ENCODE data around the gene CACNA2D1. TPM values are rescaled to one million over a fixed set of nuclear protein-coding genes. Genes with fewer than 3 reads are reported as not detected.

The CACNA2D1 gene
- total RNA-seq, 1 donor from 2014 or later, result 20.7 TPM

DNA sequence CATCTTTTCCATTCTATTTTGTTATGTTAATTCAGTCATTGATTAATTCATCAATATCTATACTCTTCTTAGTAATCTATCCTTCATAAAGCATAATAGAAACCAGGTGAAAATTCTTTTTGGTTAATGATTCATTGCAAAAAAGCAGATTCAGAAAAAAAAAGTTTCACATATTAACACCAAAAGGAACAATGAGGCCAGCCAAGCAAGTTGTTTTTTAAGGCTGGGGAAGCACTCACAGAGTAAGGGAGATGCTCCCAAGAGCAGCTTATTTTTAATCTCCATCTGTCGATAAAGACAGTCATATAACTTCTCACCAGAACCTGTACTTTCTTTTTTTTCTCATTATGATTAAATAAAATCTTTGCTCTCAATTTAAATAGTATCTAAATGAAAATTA is 95.8 kb downstream of the CACNA2D1 start:
- Mint-ChIP-seq H3K27ac (ENCODE audit: unreplicated experiment) (no peak overlapping the region), H3K4me1 (ENCODE audit: unreplicated experiment) (no peaks in the 10 kb centered on the region), H3K36me3 (ENCODE audit: low read depth, unreplicated experiment) (no peaks in the 10 kb centered on the region), H3K4me3 (ENCODE audit: unreplicated experiment) (no peak overlapping the region), H3K27me3 (ENCODE audit: unreplicated experiment) (no peaks in the 10 kb centered on the region), H3K9me3 (ENCODE audit: unreplicated experiment) (no peaks in the 10 kb centered on the region)
- DNase-seq (ENCODE audit: low spot score), result no peak
- TF ChIP-seq, protein P1, sequence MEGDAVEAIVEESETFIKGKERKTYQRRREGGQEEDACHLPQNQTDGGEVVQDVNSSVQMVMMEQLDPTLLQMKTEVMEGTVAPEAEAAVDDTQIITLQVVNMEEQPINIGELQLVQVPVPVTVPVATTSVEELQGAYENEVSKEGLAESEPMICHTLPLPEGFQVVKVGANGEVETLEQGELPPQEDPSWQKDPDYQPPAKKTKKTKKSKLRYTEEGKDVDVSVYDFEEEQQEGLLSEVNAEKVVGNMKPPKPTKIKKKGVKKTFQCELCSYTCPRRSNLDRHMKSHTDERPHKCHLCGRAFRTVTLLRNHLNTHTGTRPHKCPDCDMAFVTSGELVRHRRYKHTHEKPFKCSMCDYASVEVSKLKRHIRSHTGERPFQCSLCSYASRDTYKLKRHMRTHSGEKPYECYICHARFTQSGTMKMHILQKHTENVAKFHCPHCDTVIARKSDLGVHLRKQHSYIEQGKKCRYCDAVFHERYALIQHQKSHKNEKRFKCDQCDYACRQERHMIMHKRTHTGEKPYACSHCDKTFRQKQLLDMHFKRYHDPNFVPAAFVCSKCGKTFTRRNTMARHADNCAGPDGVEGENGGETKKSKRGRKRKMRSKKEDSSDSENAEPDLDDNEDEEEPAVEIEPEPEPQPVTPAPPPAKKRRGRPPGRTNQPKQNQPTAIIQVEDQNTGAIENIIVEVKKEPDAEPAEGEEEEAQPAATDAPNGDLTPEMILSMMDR (IDR thresholded peaks at IDR 0.05; ENCODE audit: unreplicated experiment), result no peak

DNA sequence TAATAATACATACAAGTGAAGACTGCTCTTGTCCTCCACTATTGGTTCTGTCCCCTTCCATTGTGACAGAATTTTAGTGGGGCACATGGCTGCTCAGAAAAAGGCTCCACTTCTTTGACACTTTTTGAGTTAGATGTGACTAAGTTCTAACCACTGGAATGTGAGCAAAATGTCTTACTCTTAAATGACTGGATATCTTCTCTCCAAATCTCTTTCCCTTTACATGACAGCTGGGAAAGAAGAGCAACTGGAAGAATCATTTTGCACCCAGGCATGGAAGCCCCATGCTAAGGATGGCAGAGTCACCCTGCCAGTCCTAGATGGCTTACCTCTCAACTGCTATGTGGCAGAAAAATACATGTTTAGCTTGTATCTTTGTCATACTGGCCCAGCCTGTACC is 97.7 kb downstream of the CACNA2D1 start:
- Mint-ChIP-seq H3K27me3 (ENCODE audit: unreplicated experiment) (no peaks in the 10 kb centered on the region), H3K9me3 (ENCODE audit: unreplicated experiment) (no peaks in the 10 kb centered on the region), H3K36me3 (ENCODE audit: low read depth, unreplicated experiment) (no peaks in the 10 kb centered on the region), H3K4me3 (ENCODE audit: unreplicated experiment) (no peak overlapping the region), H3K4me1 (ENCODE audit: unreplicated experiment) (no peaks in the 10 kb centered on the region), H3K27ac (ENCODE audit: unreplicated experiment) (no peak overlapping the region)
- DNase-seq (ENCODE audit: low spot score), result no peak
- TF ChIP-seq, protein P1 (IDR thresholded peaks at IDR 0.05; ENCODE audit: unreplicated experiment), result no peak

- Mint-ChIP-seq H3K4me1 (ENCODE audit: unreplicated experiment) (no peaks in the 10 kb centered on the region), H3K36me3 (ENCODE audit: low read depth, unreplicated experiment) (no peaks in the 10 kb centered on the region), H3K4me3 (ENCODE audit: unreplicated experiment) (no peak overlapping the region), H3K27me3 (ENCODE audit: unreplicated experiment) (no peaks in the 10 kb centered on the region), H3K27ac (ENCODE audit: unreplicated experiment) (no peak overlapping the region), H3K9me3 (ENCODE audit: unreplicated experiment) (no peaks in the 10 kb centered on the region)
- DNase-seq (ENCODE audit: low spot score), result no peak
- TF ChIP-seq, protein P1 (IDR thresholded peaks at IDR 0.05; ENCODE audit: unreplicated experiment), result no peak
Observed at GRCh38 chr7:82343716-82344115, 99.9 kb downstream of the CACNA2D1 start.

- DNase-seq (ENCODE audit: low spot score), result no peak
- no peak overlapping the region for H3K27ac Mint-ChIP-seq (ENCODE audit: unreplicated experiment)
Observed at GRCh38 chr7:82339958-82340357, 103.6 kb downstream of the CACNA2D1 start.

GRCh38 chr7:82335927-82336326 is 107.7 kb downstream of the CACNA2D1 start:
- H3K27me3 Mint-ChIP-seq (ENCODE audit: unreplicated experiment), result no peaks in the 10 kb centered on the region
- H3K4me1 Mint-ChIP-seq (ENCODE audit: unreplicated experiment), result peaks cover 3% of the 10 kb centered on the region
- H3K4me3 Mint-ChIP-seq (ENCODE audit: unreplicated experiment), result no peak overlapping the region
- TF ChIP-seq, protein P1 (IDR thresholded peaks at IDR 0.05; ENCODE audit: unreplicated experiment), result no peak
- no peaks in the 10 kb centered on the region for H3K9me3 Mint-ChIP-seq (ENCODE audit: unreplicated experiment)
- DNase-seq (ENCODE audit: low spot score), result no peak
- no peak overlapping the region for H3K27ac Mint-ChIP-seq (ENCODE audit: unreplicated experiment)
- no peaks in the 10 kb centered on the region for H3K36me3 Mint-ChIP-seq (ENCODE audit: low read depth, unreplicated experiment)

More at GRCh38 chr7:82339958-82340357, 103.6 kb downstream of the CACNA2D1 start:
- H3K36me3 Mint-ChIP-seq (ENCODE audit: low read depth, unreplicated experiment), result no peaks in the 10 kb centered on the region
- H3K4me3 Mint-ChIP-seq (ENCODE audit: unreplicated experiment), result no peak overlapping the region
- no peaks in the 10 kb centered on the region for H3K9me3 Mint-ChIP-seq (ENCODE audit: unreplicated experiment)
- TF ChIP-seq, protein P1 (IDR thresholded peaks at IDR 0.05; ENCODE audit: unreplicated experiment), result no peak
- no peaks in the 10 kb centered on the region for H3K4me1 Mint-ChIP-seq (ENCODE audit: unreplicated experiment)
- no peaks in the 10 kb centered on the region for H3K27me3 Mint-ChIP-seq (ENCODE audit: unreplicated experiment)

All from endothelial cell (in vitro differentiated cells).